SU-DHL-6 (cell line): ENCODE measurements around the gene TMEM179B.
"Not testable (repeated sequence)": the region's sequence is repeated elsewhere in the genome, so short reads cannot be mapped to it uniquely, and the experiment has no call there.

ENCODE experiments used
- H2AFZ ChIP-seq: fragments of 200-600 bp; sonication (generic); 2 replicates; pipeline ENCODE4 v1.6.1; 2014; ENCODE audit warnings: low read depth, mild to moderate bottlenecking, moderate library complexity, mixed read lengths, antibody characterized with exemption, low read length; ENCODE audit not compliant: severe bottlenecking
- H3F3A ChIP-seq: fragments of 200-600 bp; shearing (Covaris generic); 2 replicates; pipeline ENCODE4 v1.6.0; 2016; ENCODE audit warnings: antibody characterized with exemption, mild to moderate bottlenecking; ENCODE audit not compliant: insufficient read depth
- H3K27ac ChIP-seq: fragments of 200-600 bp; sonication (generic); 2 replicates; pipeline ENCODE4 v1.5.1; 2016; ENCODE audit warnings: low read depth, mild to moderate bottlenecking, low read length, moderate library complexity, mixed read lengths
- H3K27me3 ChIP-seq: fragments of 200-600 bp; sonication (generic), shearing (Covaris generic); 2 replicates; pipeline ENCODE4 v1.6.0; 2014; ENCODE audit warnings: mild to moderate bottlenecking, low read length
- H3K36me3 ChIP-seq: fragments of 200-600 bp; sonication (generic); 2 replicates; pipeline ENCODE4 v1.6.1; 2014; ENCODE audit warnings: mild to moderate bottlenecking, low read length, mixed read lengths
- H3K4me2 ChIP-seq: fragments of 300-600, 200-600 bp; shearing (Covaris generic), sonication (generic); 2 replicates; pipeline ENCODE4 v1.6.0; 2014; ENCODE audit warnings: low read length, low read depth, mild to moderate bottlenecking; ENCODE audit not compliant: poor library complexity, severe bottlenecking
- H3K4me3 ChIP-seq: fragments of 200-600 bp; sonication (generic); 2 replicates; pipeline ENCODE4 v1.5.1; 2014; ENCODE audit warnings: antibody characterized with exemption, low read length, mild to moderate bottlenecking, mixed read lengths; ENCODE audit not compliant: insufficient read depth, poor library complexity, severe bottlenecking
- H3K79me2 ChIP-seq: fragments of 200-600 bp; sonication (generic); 2 replicates; pipeline ENCODE4 v1.6.1; 2014; ENCODE audit warnings: mild to moderate bottlenecking, low read length, moderate library complexity; ENCODE audit not compliant: insufficient read depth
- H3K9ac ChIP-seq: fragments of 200-600 bp; sonication (generic); 2 replicates; pipeline ENCODE4 v1.7.0; 2014; ENCODE audit warnings: mild to moderate bottlenecking, low read length
- H3K9me2 ChIP-seq: fragments of 200-600 bp; sonication (generic); replicated peaks from 2 replicates; pipeline ENCODE4 v1.6.1; 2014; ENCODE audit warnings: low read length; ENCODE audit not compliant: insufficient read depth
- H3K9me3 ChIP-seq: fragments of 200-600 bp; sonication (generic); 2 replicates; pipeline ENCODE4 v1.6.1; 2014; ENCODE audit warnings: low read length, mixed read lengths; ENCODE audit not compliant: insufficient read depth
- H4K20me1 ChIP-seq: fragments of 200-600 bp; sonication (generic); 2 replicates; pipeline ENCODE4 v1.6.1; 2014; ENCODE audit warnings: low read depth, mild to moderate bottlenecking, antibody characterized with exemption, low read length, moderate library complexity, mixed read lengths
- EZH2phosphoT487 ChIP-seq: fragments of 200-600 bp; sonication (generic), shearing (Covaris generic); conservative IDR thresholded peaks from 2 replicates; pipeline ENCODE4 v1.6.1; 2018; ENCODE audit warnings: mild to moderate bottlenecking, antibody characterized with exemption, low read length, moderate library complexity, mixed read lengths
- TF ChIP-seq, protein P1 (sequence below): fragments of 200-600 bp; sonication (generic); IDR thresholded peaks from one replicate; pipeline ENCODE4 v1.5.1; 2017; ENCODE audit warnings: antibody characterized with exemption, mild to moderate bottlenecking, low read length, moderate library complexity; ENCODE audit not compliant: insufficient read depth, poor library complexity, severe bottlenecking

The TMEM179B gene, protein sequence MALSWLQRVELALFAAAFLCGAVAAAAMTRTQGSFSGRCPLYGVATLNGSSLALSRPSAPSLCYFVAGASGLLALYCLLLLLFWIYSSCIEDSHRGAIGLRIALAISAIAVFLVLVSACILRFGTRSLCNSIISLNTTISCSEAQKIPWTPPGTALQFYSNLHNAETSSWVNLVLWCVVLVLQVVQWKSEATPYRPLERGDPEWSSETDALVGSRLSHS

DNA sequence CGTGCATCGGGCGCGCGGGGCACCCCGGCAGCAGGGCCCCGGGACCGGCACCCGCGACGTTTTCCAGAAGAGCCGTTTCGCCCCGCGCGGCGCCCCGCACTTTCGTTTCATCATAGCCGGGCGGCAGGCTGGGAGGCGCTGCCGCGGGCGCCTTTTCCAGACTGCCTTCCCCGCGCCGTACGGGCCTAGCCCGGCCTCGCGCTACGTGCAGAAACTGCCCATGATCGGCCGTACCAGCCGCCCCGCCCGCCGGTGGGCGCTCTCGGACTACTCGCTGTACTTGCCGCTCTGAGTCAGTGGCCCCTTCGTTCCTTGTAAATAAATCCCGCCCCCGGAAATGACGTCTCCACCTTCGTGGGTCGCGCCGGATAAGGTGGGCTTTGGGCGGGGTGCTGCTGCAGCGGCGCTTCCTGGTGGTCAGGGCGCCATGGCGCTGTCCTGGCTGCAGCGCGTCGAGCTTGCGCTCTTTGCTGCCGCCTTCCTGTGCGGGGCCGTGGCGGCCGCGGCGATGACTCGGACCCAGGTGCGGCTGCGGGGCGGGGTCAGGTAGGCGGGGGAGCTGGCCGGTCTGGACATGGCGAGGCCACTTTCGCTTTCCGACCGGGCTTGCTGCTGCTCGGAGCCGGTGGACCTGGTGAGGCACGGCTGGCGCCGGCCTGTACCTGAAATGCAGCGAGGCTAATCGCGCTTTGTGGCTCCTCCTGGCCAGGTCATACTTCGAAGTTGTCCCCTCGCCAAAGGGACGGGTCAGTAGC is at the start of gene TMEM179B:
TSS of gene TMEM179B (plus strand) at position 398 of the 755 bp plus-strand sequence. CDS start at position 428, 30 bp downstream.
- Histone ChIP-seq H3K9ac (peak within 1 kb of the TSS; percentile 93), H2AFZ (peak within 1 kb of the TSS; percentile 1), H3K79me2 (peaks cover 37% of the 10 kb centered on the region), H3K9me2 (no peaks in the 10 kb centered on the region), H3K36me3 (no peaks in the 10 kb centered on the region; the same call in 1 of the 2 replicates), H3K27me3 (no peaks in the 10 kb centered on the region), H3F3A (peaks cover 24% of the 10 kb centered on the region), H3K27ac (peak within 1 kb of the TSS; percentile 75), H4K20me1 (no peaks in the 10 kb centered on the region), H3K4me3 (peak within 1 kb of the TSS; percentile 91), H3K9me3 (no peaks in the 10 kb centered on the region), H3K4me2 (peak within 1 kb of the TSS; percentile 69)
- TF ChIP-seq, protein P1, sequence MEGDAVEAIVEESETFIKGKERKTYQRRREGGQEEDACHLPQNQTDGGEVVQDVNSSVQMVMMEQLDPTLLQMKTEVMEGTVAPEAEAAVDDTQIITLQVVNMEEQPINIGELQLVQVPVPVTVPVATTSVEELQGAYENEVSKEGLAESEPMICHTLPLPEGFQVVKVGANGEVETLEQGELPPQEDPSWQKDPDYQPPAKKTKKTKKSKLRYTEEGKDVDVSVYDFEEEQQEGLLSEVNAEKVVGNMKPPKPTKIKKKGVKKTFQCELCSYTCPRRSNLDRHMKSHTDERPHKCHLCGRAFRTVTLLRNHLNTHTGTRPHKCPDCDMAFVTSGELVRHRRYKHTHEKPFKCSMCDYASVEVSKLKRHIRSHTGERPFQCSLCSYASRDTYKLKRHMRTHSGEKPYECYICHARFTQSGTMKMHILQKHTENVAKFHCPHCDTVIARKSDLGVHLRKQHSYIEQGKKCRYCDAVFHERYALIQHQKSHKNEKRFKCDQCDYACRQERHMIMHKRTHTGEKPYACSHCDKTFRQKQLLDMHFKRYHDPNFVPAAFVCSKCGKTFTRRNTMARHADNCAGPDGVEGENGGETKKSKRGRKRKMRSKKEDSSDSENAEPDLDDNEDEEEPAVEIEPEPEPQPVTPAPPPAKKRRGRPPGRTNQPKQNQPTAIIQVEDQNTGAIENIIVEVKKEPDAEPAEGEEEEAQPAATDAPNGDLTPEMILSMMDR: no peak
- no peak for TF ChIP-seq EZH2phosphoT487

DNA sequence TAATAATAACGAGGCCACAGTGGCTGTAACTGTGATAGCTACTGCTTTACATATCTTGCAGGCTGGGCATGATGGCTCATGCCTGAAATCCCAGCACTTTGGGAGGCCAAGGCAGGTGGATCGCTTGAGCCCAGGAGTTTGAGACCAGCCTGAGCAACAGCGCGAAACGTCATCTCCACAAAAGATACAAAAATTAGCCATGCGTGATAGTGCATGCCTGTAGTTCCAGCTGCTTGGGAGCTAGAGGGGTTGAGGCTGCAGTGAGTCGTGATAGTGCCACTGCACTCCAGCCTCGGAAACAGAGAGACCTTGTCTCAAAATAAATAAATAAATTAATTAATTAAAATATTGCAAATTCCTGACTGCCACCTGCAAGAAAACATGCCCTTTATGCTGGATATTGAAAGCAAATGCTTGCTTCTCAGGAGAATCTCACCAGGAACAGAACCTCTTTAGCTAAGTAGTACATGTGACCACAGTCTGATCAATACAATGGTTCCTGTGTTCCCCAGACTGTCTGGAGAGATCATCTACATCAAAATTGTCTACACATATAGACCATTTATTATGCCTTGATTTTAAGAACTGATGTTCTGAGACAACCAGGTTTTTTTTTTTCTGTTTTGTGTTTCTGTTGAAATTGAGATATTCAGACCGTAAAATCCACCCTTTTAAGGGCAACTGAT is 39.6 kb upstream of the TMEM179B start:
- Histone ChIP-seq H3K36me3 (no peaks in the 10 kb centered on the region), H3K79me2 (peaks cover 9% of the 10 kb centered on the region), H3K9me2 (no peaks in the 10 kb centered on the region), H3K27me3 (no peaks in the 10 kb centered on the region), H3K4me2 (no peak overlapping the region), H4K20me1 (no peaks in the 10 kb centered on the region), H2AFZ (no peak overlapping the region), H3K4me3 (no peak overlapping the region), H3K9me3 (no peaks in the 10 kb centered on the region), H3K9ac (no peak overlapping the region), H3F3A (peaks cover 11% of the 10 kb centered on the region), H3K27ac (no peak overlapping the region)
- TF ChIP-seq EZH2phosphoT487: no peak
- TF ChIP-seq, protein P1: no peak

DNA sequence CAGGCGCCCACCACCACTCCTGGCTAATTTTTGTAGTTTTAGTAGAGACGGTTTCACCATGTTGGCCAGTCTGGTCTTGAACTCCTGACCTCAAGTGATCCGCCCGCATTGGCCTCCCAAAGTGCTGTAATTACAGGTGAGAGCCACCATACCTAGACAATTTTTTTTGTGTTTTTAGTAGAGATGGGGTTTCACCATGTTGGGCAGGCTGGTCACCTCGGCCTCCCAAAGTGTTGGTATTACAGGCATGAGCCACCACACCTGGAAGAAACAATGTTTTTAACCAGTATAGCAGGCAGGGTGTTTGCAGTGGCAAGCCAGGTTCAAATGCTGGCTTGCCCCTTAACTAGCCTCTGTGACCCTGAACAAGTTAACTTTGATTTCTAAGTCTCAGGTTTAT is 37.3 kb upstream of the TMEM179B start:
- not testable (repeated sequence) for H3K9ac ChIP-seq, H3K27me3 ChIP-seq, H3K9me3 ChIP-seq, H3K4me2 ChIP-seq, H3K27ac ChIP-seq, H3K4me3 ChIP-seq, H3K36me3 ChIP-seq, H4K20me1 ChIP-seq, H2AFZ ChIP-seq, H3K9me2 ChIP-seq
- Histone ChIP-seq H3K79me2 (peaks cover 17% of the 10 kb centered on the region), H3F3A (peaks cover 11% of the 10 kb centered on the region)
